Anterior cingulate cortex (tissue), 58 donors: Measurements from ENCODE around the gene LRBA.
A peak's percentile ranks its signal among the peaks of the same experiment; 100 is the strongest.

Experiments used
- DNase-seq, 58 donors: peaks; one replicate each; lab custom pipeline; 2025; lab: John Stamatoyannopoulos, UW

Gene LRBA

DNA sequence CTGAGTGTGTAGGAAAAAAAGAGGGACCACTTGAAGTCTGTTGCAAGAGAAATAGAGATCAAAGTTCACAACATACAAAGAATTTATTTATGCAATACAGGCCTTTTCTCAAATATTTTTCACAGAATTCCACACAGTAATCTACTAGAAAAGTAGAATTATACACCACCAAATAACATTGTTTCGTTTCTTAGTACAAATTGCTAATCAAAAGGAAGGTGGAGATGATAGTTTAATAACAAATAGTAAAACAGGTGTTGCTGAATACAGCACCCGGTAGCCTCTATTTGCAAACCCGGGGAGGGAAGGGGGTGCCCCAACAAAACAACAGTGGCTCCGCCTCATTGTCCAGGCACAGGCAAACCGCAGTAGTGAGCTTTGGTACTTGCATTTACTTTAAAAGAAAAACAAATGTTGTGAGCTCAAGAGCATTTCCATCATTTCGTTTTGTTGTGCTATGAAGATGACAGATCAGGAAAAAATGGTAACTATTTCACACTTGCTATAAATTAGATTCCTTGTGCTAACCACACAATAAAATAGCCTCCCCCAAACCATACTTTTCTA lies 750.4 kb downstream of the LRBA start:
- no peak for DNase-seq

GRCh38 chr4:150262611-150263010 lies 752.5 kb downstream of the LRBA start:
- DNase-seq, result no peak

- no peak for DNase-seq
These were observed 753.5 kb downstream of the LRBA start for GRCh38 chr4:150261571-150261970.

DNA sequence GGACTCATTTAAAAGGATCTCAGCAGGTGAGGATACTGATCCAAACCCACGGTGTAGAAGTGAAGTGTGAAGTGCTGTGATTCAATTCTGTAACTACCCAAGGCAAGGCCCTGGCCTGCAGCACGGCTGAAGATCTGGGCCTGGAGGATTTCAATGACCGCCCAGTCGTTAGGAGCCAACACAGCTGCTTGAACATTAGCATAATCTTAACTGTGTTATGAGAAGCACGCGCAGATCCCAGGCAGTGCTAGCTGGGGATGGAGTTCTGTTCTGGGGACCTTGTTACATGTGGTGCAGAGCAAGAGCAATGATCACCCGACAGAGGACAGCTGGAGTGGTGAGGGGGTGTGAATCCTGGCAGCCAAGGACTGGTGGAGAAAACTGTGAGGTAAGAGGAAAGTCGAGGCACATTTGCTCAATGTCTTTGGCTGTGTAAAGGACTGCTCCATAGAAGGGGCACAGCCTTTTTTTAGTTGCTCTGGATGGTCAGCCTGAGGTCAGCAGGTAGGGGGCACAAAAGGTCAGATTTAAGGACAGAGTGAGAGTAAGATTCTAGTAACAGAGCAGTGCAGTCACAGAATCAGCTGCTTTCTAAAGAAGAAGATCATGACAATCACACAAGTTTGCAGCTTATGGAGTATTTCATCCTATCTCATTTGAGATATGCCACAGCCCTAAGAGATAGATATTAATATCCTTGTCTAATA lies 755.1 kb downstream of the LRBA start:
- DNase-seq, result peak in 2 of 58 donors; percentile 16 to 19

DNA sequence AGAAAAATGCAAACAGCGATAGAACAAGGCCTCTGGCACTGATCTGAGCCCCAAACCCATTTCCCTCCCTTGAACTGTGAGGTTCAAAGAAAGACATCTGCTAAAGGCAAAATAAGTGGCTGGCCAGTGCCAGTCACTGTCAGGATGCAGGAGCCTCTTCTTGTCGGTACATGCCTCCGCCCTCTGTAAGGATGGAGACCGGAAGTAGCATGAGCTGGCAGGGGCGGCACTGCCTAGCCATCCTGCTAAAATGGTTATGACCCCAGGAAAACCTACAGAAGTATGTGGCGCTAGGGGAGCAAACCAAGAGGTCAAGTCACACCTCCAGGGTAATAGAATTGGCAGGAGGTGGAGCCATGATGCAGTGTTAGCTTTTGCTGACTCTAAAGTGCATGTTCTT lies 756.5 kb downstream of the LRBA start:
- no peak for DNase-seq

DNA sequence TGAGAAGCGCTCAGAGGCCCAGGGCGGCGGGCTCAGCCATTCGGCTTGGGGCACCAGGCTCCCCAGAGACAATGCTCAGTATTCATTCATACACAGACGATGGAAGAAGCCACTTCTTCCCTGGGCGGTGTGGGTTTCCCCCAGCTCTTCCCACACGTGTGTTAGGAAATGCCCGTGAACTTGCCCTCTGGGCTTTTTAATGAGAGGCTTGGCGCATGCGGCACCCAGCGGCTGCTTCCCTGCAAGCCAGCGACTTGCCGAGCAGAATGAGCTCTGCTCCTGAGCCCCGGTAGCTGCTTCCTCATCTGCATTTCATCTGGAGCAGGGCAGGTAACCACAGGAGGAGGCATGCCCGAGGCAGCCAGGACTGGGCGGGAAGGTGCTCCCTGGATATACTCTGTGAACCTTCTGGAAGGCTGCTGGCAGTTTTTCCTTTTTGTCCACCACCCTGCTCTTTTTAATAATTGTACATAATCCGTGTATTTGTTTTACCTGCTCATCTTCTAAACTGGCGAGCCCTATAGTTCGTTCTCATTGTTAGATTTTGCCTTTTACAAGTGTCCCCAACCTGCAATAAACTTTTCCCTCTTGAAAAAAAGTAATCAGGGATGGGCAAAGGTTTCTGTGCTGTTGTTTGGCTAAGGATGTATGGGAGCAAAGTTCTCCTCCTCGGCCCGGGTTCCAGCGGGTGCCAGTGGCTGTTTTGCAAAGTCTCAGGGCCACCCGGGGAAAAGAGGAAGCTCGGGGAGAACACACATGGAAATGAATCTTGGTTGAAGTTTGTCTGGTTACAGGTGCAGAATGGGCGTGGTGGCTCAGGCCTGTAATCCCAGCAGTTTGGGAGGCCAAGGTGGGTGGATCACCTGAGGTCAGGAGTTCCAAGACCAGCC lies 758.0 kb downstream of the LRBA start:
- DNase-seq, result no peak

GRCh38 chr4:150256225-150256620 lies 758.9 kb downstream of the LRBA start:
- no peak for DNase-seq

DNA sequence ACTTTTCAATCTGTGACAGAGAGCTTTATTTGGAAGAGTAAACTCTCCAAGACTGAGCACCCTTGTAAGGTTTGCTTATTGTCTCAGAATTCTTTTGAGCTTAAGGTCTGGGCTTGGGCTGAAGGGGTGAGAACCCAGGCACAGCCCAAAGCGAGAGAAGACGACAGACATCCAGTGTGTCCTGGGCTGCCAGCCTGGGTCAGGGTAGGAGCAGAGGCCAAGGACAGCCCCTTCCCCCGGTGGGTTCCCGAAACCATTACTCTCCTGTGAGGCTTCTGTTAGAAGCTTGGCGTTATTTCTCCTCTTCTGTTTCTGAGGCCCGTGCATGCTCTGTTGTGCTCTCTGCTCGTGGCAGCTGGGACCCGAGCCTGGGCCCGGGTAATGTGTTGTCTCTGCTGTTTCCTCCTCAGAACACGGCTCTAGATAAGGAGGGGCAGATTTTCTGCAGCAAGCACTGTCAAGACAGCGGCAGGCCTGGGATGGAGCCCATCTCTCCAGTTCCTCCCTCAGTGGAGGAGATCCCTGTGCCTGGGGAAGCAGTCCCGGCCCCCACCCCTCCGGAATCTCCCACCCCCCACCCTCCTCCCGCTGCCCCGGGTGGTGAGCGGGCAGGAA lies 759.4 kb downstream of the LRBA start:
- DNase-seq, result no peak

DNA sequence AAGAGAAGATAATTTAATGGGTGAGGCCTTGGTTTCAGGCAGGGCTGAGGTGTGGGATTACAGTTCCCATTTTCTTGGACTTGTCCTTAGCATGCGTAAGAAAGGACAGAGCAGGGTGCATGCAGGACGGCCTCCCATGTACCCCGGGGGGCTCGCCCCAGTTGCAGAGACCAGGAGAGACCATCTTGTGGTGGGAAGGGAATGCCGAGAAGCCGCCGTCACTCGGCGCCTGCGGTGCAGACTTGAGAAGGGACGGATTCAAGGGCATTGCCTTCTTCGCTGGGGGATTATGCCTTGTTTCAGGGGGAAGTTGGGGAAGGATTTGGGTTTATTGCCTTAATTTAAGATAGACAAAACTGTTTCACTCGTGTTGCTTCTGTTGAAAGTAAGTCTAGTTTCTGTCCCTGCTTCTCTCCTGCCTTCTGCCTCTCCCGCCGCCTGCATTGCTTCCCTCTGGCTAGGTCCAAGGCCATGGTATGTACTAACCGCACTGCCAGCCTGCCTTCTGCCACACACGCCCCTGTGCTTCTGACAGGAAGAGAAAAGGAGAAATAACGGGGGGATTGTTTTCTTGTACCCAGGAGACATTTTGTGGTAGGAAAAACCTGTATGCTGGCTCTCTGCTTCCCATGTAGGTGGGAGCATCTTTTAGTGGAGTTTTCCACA lies 761.0 kb downstream of the LRBA start:
- no peak for DNase-seq

DNA sequence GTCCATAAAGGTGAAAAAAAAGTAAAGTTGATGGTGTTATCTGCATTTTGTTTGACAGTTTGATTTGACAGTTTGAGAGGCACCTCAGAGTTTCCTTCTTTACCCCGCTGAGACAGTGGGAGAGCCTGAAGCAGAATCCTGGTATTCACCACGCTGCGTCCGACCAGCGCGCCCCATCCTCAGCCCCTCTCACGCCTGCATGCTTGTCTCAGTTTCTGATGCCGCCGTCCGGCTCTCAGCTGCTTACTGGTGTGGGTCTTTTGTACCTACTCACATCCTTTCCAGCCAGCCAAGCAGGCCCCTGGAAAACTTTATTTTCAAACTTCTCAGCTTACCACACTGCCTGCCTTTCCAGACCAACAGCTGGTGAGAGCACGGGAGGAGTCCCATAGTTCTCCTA lies 761.7 kb downstream of the LRBA start:
- DNase-seq, result no peak

- DNase-seq, result no peak
These were observed 762.3 kb downstream of the LRBA start for GRCh38 chr4:150252741-150253140.

GRCh38 chr4:150252306-150252705 lies 762.8 kb downstream of the LRBA start:
- DNase-seq, result no peak

GRCh38 chr4:150251752-150252190 lies 763.3 kb downstream of the LRBA start:
- peak in 14 of 58 donors; percentile 12 to 56 (median 38) for DNase-seq

DNA sequence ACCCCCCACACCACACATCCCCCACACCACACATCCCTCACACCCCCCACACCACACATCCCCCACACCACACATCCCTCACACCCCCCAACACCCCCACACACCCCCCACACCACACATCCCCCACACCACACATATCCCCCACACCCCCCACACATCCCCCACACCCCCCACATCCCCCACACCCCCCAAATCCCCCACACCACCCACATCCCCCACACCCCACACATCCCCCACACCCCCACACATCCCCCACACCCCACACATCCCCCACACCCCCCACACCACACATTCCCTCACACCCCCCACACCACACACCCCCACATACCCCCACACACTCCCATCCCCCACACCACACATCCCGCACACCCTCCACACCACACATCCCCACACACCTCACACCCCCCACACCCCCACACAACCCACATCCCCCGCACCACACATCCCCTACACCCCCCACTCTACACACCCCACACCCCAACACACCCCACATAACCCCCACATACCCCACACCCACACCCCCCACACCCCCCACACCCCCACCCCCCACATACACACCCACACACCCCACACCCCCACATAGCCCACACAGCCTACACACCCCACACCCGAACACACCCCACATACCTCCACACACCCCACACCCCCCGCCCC lies 764.0 kb downstream of the LRBA start:
- peak in 1 of 58 donors; percentile 6 for DNase-seq

DNA sequence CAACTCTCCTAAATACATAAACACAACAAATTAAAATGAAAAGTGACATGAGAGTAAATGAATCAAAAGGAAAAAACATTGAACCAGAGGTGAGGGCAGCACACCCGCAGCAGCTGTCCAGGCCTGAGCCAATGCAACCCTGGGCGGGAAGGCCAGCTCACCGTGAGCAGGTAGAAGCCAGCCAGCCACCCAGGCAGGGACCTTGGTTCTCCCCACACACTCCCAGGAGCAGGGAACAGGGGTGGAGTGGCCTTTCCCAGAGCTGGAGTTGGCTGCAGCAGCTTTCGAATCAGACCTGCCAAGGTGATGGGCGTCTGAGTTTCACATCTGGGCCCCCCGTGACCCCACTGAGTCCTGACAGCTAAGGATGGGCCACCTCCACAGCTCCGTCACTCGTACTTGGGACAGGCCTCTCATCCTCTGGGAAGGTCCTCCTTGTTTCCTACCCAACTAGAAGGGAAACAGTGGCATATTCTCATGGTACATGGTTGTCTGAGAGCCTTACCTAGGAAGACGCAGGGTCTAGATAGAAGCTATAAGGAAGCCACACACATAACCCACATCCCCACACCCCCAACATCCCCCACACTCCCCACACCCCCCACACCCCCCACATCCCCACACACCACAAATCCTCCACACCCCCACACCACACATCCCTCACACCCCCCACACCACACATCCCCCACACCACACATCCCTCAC lies 764.6 kb downstream of the LRBA start:
- DNase-seq, result peak in 1 of 58 donors; percentile 12

DNA sequence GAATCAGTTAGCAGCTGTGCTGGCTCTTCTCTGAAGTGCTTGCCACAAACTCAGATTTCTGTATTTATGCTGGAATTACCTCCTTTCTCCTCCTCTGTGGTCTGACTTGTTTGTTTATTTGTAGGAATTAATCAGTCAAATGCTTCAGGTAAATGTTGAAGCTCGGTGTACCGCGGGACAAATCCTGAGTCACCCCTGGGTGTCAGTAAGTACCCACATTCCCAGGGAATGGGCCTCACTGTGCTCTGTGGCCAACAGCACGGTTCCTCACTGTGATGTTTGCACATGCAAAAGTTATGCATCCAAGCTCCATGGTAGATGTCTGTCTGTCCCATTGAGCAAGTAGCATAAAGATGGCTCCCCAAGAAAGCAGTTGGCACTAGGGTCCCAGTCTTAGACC lies 766.9 kb downstream of the LRBA start:
- no peak for DNase-seq

DNA sequence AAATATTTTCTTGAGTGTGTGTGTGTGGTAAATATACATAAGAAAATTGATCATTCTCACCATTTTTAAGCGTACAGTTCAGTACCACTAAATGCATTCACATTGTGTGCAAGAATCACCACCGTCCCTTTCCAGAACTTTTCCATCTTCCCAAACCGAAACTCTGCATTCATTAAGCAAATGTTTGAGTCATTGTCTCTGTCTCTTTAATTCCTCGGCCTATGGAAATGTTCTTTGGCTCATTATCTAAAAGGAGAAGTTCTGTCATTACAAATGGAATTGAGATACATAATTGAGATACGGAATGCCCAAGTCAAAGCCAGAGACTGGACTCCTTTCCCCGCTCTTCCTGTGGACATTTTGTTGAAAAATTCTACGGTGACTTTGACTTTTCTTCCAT lies 767.9 kb downstream of the LRBA start:
- DNase-seq, result no peak

DNA sequence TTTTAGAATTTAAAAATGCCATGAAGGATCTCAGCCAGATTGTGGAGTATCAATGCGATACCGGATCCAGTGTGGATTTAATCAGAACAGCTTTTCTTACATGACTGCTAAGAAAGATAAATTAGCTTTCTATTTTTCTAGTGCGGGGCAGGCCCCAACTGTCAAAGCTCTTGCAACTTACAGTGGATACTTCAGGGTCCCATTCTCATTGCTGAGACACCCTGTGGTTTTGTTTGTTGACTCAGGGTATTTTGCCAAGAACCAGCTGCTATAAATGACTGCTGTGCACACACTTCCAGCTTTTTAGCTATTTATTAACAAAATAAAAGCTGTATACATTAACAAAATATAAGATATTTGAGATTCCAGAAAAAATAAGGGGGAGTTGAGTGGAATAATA lies 770.5 kb downstream of the LRBA start:
- DNase-seq, result no peak

DNA sequence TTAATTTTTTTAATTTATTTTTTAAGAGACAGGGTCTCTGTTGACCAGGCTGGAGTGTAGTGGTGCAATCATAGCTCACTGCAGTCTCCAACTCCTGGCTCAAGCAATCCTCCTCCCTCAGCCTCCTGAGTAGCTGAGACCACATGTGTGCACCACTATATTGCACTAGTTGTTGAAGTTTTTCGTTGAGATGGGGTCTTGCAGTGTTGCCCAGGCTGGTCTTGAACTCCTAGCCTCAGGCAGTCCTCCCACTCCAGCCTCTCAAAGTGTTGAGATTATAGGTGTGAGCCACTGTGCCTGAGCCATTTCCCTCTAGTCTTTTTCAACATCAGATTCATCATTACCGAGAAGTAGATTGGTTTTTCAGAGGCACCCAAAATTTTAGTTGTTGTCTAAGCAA lies 771.2 kb downstream of the LRBA start:
- DNase-seq, result no peak
